ENCODE data around the gene CNEP1R1.

The CNEP1R1 gene

GRCh38 chr16:50021544-50021943 is 3.5 kb upstream of the CNEP1R1 start:
- no peak for DNase-seq

- no peak for DNase-seq
These were observed 1.4 kb upstream of the CNEP1R1 start for GRCh38 chr16:50023641-50024040.

GRCh38 chr16:50024207-50024606 is 818 bp upstream of the CNEP1R1 start:
- DNase-seq = no peak

GRCh38 chr16:50025537-50025931 is 509 bp downstream of the CNEP1R1 start:
- no peak for DNase-seq

- no peak for DNase-seq
These were observed 2.8 kb downstream of the CNEP1R1 start for GRCh38 chr16:50027829-50028228.

- no peak for DNase-seq
These were observed 10.5 kb downstream of the CNEP1R1 start for GRCh38 chr16:50035468-50035992.

GRCh38 chr16:50036426-50036825 is 11.4 kb downstream of the CNEP1R1 start:
- no peak for DNase-seq

- no peak for DNase-seq
These were observed 12.7 kb downstream of the CNEP1R1 start for GRCh38 chr16:50037662-50038220.

GRCh38 chr16:50038286-50038685 is 13.3 kb downstream of the CNEP1R1 start:
- no peak for DNase-seq

GRCh38 chr16:50038756-50039529 is 13.9 kb downstream of the CNEP1R1 start:
- no peak for DNase-seq

- no peak for DNase-seq
These were observed 15.0 kb downstream of the CNEP1R1 start for GRCh38 chr16:50040018-50040417.

- no peak for DNase-seq
These were observed 15.7 kb downstream of the CNEP1R1 start for GRCh38 chr16:50040710-50041109.

GRCh38 chr16:50043358-50043757 is 18.3 kb downstream of the CNEP1R1 start:
- no peak for DNase-seq

GRCh38 chr16:50045412-50045811 is 20.4 kb downstream of the CNEP1R1 start:
- no peak for DNase-seq

GRCh38 chr16:50046853-50047252 is 21.8 kb downstream of the CNEP1R1 start:
- no peak for DNase-seq

GRCh38 chr16:50047864-50048263 is 22.8 kb downstream of the CNEP1R1 start:
- no peak for DNase-seq

- no peak for DNase-seq
These were observed 25.8 kb downstream of the CNEP1R1 start for GRCh38 chr16:50050802-50051201.

GRCh38 chr16:50056226-50056625 is 31.2 kb downstream of the CNEP1R1 start:
- DNase-seq = no peak

- no peak for DNase-seq
These were observed 33.2 kb downstream of the CNEP1R1 start for GRCh38 chr16:50058091-50058771.

GRCh38 chr16:50059111-50059510 is 34.1 kb downstream of the CNEP1R1 start:
- no peak for DNase-seq

GRCh38 chr16:50059669-50060068 is 34.6 kb downstream of the CNEP1R1 start:
- DNase-seq = no peak

- no peak for DNase-seq
These were observed 36.3 kb downstream of the CNEP1R1 start for GRCh38 chr16:50061326-50061725.

- DNase-seq = no peak
These were observed 40.2 kb downstream of the CNEP1R1 start for GRCh38 chr16:50065241-50065623.
